Left kidney (tissue), 2 donors: ENCODE measurements around the gene DIAPH1. TPM values are rescaled to one million over a fixed set of nuclear protein-coding genes. Genes with fewer than 3 reads are reported as not detected.

ENCODE experiments used
- DNase-seq: peaks from one replicate; pipeline ENCODE4 v3.0.0-alpha.2; 2013
- polyA plus RNA-seq: library from polyadenylated mRNA; unstranded; fragments of 120-200 nt; gene quantifications from one replicate; pipeline ENCODE4 v1.2.1, GENCODE V29; 2013; ENCODE audit not compliant: insufficient read length

The DIAPH1 gene
- polyA plus RNA-seq, 1 donor: 80.0 TPM

GRCh38 chr5:141506381-141507155 lies 112.2 kb downstream of the DIAPH1 start:
- no peak for DNase-seq

GRCh38 chr5:141504216-141504615 lies 114.6 kb downstream of the DIAPH1 start:
- DNase-seq: no peak

- DNase-seq: no peak
Measured at GRCh38 chr5:141503681-141504080, 115.1 kb downstream of the DIAPH1 start.

GRCh38 chr5:141501761-141502160 lies 117.0 kb downstream of the DIAPH1 start:
- no peak for DNase-seq

- no peak for DNase-seq
Measured at GRCh38 chr5:141496038-141496437, 122.8 kb downstream of the DIAPH1 start.

GRCh38 chr5:141495453-141495811 lies 123.4 kb downstream of the DIAPH1 start:
- no peak for DNase-seq

GRCh38 chr5:141494761-141495452 lies 123.9 kb downstream of the DIAPH1 start:
- DNase-seq: peak; percentile 68

- DNase-seq: no peak
Measured at GRCh38 chr5:141493500-141494422, 125.0 kb downstream of the DIAPH1 start.

GRCh38 chr5:141492168-141492885 lies 126.5 kb downstream of the DIAPH1 start:
- DNase-seq: no peak

- DNase-seq: no peak
Measured at GRCh38 chr5:141491323-141492167, 127.3 kb downstream of the DIAPH1 start.

GRCh38 chr5:141490771-141491170 lies 128.0 kb downstream of the DIAPH1 start:
- no peak for DNase-seq

- no peak for DNase-seq
Measured at GRCh38 chr5:141490271-141490670, 128.5 kb downstream of the DIAPH1 start.

GRCh38 chr5:141489841-141490240 lies 129.0 kb downstream of the DIAPH1 start:
- DNase-seq: no peak

GRCh38 chr5:141488591-141489561 lies 129.9 kb downstream of the DIAPH1 start, which contains the start of gene PCDHGC5:
Gene PCDHGC5, plus strand, starts transcription at chr5:141489081. Its CDS starts 160 bp downstream, at chr5:141489241.
- DNase-seq: no peak

GRCh38 chr5:141487131-141487530 lies 131.7 kb downstream of the DIAPH1 start:
- no peak for DNase-seq

- DNase-seq: no peak
Measured at GRCh38 chr5:141486091-141486490, 132.7 kb downstream of the DIAPH1 start.

- DNase-seq: no peak
Measured at GRCh38 chr5:141485321-141486055, 133.3 kb downstream of the DIAPH1 start.

- DNase-seq: no peak
Measured at GRCh38 chr5:141484641-141485311, 134.0 kb downstream of the DIAPH1 start, which contains the start of gene PCDHGC4. Gene PCDHGC4, plus strand, starts transcription at chr5:141485030. Its CDS starts 144 bp downstream, at chr5:141485174.
